ENCODE data around the gene PYGO2. TPM values are rescaled to one million over a fixed set of nuclear protein-coding genes. Genes with fewer than 3 reads are reported as not detected.
"Not testable (repeated sequence)": the region's sequence is repeated elsewhere in the genome, so short reads cannot be mapped to it uniquely, and the experiment has no call there.

PYGO2 gene
- total RNA-seq, 1 donor: 25.6 TPM

DNA sequence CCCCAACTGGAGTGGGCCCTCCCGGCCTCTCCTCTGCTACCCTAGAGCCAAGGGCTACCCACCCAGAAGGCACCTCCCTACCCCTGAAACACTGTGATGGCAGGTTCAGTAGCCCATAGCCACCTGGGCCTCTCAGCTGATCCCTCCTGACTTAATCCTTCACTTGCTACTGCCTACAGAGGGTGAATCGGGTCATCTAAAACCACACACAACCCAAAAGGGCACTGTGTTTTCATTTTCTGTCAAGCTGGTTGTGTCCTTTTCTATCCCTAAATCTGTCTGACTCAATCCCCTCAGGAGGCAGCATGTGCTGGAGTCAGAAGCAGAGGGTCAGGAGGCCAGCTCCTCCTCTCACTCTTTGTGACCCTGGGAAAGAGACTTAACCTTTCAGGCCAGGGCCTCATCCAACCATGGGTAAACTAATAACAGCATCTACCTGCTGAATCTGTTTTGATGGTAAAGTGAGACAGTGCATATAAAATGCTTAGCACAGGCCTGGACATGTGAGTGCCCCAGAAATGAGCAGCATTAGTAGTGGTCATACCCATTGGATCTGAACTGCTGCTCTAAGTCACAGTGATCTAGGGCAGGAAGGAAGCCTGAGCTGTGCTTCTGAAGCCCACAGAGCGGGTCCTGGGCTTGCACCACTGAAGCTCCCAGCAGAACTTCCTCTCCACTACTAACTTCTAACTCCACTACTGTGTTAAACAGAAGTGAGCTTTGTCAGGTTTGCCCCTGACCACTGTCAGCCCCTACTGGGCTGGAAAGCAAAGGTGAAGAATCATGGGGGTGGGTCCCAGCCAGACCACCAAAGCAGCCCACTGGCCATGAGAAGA is 36.0 kb downstream of the PYGO2 start:
- peak in 2 of 3 donors; percentile 42 to 66 for DNase-seq (ENCODE audit: low read depth in 2 of 3, low spot score in 2 of 3)

DNA sequence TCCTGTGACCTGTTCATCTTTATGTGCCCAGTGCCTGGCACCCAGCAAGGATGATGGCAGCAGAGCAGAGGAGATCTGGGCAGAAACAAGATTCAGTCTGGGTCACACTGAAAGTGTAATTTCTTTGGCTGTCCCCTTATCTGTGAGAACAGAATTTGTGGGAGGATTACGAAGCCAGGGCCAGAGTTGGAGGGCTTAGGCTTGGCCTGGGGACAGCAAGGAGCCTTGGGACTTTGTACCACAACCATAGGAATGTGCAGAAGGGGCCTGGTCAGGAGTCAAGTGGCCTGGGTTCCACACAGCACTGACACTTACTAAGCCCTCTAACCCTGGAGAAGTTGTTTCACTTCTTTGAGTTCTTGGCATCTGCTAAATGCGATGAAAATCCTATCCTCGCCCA is 37.9 kb downstream of the PYGO2 start:
- DNase-seq (ENCODE audit: low read depth in 2 of 3, low spot score in 2 of 3): no peak

DNA sequence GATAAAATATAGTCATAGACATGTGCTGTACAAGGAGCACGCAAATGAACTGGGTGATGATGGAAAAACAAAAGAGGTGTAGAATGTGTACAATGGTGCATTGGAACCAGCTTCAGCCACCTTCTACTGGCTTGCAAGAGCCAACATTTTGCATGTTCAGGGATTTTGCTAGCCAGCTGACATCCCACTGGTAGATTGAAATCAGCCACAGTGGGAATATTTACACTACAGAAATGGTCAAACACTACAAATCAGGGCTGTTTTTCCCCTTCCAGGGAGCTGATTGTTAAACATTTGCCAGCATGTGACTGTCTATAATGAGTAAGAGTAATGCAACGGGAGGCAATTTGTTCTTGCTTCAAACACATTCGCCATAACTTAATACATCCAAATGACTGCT is 48.3 kb downstream of the PYGO2 start:
- no peak for DNase-seq (ENCODE audit: low read depth in 2 of 3, low spot score in 2 of 3)

DNA sequence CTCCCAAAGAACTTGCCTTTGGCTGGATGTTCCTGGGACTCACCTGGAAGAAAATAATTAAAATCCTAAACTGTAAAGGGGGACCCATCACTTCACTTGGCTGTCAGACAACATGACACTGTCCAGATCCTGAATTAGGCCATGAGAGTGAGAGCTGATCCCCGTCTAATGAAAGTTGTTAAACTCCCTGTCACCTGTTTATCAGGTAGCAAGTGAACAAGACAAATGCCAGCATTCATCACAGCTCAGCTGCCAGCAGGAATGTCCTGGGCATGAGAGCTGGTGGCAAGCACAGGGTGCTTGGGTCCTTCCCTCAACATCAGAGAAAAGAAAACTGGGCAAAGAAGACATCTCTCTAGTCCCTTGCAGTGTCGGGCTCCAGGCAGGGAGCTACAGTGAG is 48.8 kb downstream of the PYGO2 start:
- no peak for DNase-seq (ENCODE audit: low read depth in 2 of 3, low spot score in 2 of 3)

DNA sequence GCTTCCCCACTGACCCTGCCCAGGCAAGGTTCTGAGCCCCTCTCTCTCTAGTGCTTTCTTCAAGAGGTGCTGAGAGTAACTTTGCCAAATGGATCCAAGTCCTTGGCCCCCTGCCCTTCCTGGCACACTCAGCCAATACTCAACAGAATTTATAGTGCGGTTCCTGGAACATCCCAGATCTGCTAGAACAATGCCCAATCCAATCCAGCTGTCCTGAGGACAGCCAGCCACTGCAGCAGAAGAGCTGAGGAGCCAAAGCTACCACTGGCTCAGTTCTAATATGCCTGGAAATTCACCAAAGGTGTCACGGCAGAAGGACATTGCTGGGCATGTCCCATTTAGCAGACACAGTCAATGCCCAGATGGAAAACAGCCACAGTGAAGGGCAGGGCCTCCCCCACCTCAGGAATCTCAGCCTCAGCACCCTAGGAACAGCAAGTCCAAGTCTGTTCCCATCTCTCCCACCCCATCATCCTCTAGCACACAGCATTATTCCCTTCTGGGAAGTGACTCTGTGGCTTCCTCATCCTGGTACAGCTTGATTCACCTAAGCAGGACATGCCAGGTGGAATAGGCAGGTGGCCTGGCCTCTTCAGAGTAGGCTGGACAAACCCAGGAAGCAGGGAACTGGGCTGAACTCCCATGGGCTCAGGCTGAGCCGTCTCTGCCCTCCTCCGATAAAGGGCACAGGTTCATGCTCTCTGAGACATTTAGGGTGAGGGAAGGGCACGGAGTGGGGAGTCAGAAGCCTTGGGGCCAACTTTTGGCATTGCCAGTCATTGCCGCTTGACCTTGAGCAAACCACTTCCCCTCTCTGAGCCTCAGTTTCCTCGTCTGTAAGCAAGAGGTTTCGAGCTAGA is 49.7 kb downstream of the PYGO2 start:
- DNase-seq (ENCODE audit: low read depth in 2 of 3, low spot score in 2 of 3): no peak

DNA sequence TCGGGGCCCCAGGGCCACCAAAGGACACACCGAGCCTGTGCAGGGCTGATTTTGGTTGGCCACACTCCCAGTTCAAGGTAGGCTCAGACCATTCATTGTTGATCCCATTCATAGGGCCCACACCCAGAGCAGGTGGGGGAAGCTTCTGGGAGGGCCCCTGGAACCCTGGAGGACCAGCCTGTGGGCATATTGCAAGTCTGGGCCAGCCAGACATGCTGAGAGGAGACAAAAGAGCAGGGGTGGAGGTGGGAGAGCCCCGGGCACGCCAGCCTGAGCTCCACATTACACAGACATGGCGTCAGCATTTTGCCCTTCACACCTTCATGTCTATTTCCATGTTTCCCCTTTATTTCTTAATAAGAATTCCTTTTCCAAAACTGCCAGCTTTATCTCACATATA is 50.7 kb downstream of the PYGO2 start:
- no peak for DNase-seq (ENCODE audit: low read depth in 2 of 3, low spot score in 2 of 3)

DNA sequence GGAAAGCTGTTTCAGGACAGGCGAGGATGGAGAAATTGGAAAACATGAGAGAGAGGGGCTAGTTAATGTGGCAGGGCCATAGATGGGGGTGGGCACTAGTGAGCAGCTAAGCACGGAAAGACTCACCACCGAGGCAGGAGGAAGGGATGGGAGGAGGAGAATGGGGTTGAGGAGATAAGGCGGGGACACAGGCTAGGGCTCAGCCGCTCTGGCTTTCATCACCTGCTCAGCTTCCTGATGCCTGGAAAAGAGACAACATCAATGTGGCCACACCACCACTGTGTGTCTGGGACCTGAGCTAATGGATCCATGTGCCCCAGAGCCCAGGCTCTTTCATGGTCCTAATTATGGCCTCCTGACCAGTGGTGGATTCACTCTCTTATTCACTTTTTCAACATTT is 52.6 kb downstream of the PYGO2 start:
- no peak for DNase-seq (ENCODE audit: low read depth in 2 of 3, low spot score in 2 of 3)

DNA sequence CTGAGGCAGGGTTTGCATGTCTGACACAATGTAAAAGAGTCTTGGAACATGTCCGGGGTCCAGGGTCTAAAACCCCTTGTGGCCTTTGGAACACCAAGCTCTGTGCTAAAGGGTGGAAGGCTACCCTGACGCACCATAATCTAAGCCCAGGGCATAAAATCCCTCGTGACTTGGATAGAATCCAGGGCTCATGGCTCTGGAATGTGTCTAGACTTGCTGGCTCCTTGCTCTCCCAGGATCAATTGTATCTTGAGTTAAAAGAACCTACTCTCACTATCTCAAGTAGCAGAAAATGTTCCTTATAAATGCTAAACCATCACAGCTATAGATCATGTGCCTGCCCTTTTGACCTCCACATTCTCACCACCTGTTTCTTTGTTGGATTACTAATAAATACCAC is 53.5 kb downstream of the PYGO2 start:
- DNase-seq (ENCODE audit: low read depth in 2 of 3, low spot score in 2 of 3): not testable (repeated sequence)

Small RNA genes lying within 50 kb of the gene (small RNA-seq; reads per million reads assigned to genes)
- gene MIR4258 (not detected), gene RF00017 (not detected)

Other genes with a start within 250 kb of the PYGO2 start
- gene KCNN3, start 91.5 kb downstream of the PYGO2 start, total RNA-seq: under 0.01 TPM
- gene PMVK, start 25.1 kb downstream of the PYGO2 start, total RNA-seq: 17.2 TPM
- gene PBXIP1, start 5.7 kb downstream of the PYGO2 start, total RNA-seq: 520 TPM
- gene SHC1, start 9.0 kb upstream of the PYGO2 start, total RNA-seq: 59.5 TPM
- gene CKS1B, start 12.9 kb upstream of the PYGO2 start, total RNA-seq: 22.9 TPM
- 35.0 TPM for gene FLAD1, start 21.6 kb upstream of the PYGO2 start, total RNA-seq
- gene LENEP, start 31.8 kb upstream of the PYGO2 start, total RNA-seq: 0.54 TPM
- gene ZBTB7B, start 41.0 kb upstream of the PYGO2 start, total RNA-seq: 22.6 TPM
- under 0.01 TPM for gene DCST2, start 72.0 kb upstream of the PYGO2 start, total RNA-seq
- gene DCST1, start 72.0 kb upstream of the PYGO2 start, total RNA-seq: under 0.01 TPM
- gene ADAM15, start 89.5 kb upstream of the PYGO2 start, total RNA-seq: 60.1 TPM
- gene EFNA4, start 102.0 kb upstream of the PYGO2 start, total RNA-seq: 5.9 TPM
- 4.8 TPM for gene EFNA3, start 117.1 kb upstream of the PYGO2 start, total RNA-seq
- 21.3 TPM for gene EFNA1, start 166.1 kb upstream of the PYGO2 start, total RNA-seq
- 68.1 TPM for gene SLC50A1, start 174.1 kb upstream of the PYGO2 start, total RNA-seq
- gene DPM3, start 178.7 kb upstream of the PYGO2 start, total RNA-seq: 63.0 TPM
- gene KRTCAP2, start 211.5 kb upstream of the PYGO2 start, total RNA-seq: 194 TPM
- gene TRIM46, start 212.1 kb upstream of the PYGO2 start, total RNA-seq: 32.6 TPM
- 72.4 TPM for gene THBS3, start 246.1 kb upstream of the PYGO2 start, total RNA-seq
- 70.3 TPM for gene MTX1, start 246.9 kb upstream of the PYGO2 start, total RNA-seq

All from hematopoietic multipotent progenitor cell (in vitro differentiated cells).